ENCODE measurements around the gene C17orf107.
A peak's percentile ranks its signal among the peaks of the same experiment; 100 is the strongest.

The C17orf107 gene

DNA sequence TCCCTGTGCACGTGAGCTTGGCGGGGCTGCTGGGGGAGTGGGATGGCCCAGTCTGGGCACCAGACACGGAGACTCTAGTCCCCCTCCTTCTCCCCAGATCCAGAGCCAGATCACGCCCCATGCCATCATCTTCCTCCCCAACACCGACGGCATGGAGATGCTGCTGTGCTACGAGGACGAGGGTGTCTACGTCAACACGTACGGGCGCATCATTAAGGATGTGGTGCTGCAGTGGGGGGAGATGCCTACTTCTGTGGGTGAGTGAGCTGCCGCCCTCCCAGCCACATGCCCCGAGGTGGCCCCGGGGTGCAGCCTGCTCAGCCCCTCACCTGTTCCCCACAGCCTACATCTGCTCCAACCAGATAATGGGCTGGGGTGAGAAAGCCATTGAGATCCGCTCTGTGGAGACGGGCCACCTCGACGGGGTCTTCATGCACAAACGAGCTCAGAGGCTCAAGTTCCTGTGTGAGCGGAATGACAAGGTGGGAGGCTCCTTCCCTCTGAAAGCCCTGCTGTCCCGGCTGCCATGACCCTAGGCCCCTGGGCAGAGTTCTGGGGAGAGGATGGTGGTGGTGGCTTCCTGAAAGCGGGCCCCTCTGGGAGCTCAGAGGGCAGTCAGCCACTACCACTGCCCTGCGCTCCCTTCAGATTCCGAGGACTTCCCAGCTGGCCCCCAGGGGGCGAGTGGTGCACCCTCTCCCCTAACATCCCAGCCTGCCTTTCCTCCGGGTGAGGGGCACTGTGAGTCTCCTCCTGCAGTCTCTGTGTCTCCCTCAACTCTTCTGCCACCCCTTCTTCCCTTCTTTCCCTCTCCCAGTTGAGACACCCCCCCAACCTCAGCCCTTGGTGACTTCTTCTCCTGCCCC, 2.8 kb upstream of the C17orf107 start:
- TF ChIP-seq, protein P1, sequence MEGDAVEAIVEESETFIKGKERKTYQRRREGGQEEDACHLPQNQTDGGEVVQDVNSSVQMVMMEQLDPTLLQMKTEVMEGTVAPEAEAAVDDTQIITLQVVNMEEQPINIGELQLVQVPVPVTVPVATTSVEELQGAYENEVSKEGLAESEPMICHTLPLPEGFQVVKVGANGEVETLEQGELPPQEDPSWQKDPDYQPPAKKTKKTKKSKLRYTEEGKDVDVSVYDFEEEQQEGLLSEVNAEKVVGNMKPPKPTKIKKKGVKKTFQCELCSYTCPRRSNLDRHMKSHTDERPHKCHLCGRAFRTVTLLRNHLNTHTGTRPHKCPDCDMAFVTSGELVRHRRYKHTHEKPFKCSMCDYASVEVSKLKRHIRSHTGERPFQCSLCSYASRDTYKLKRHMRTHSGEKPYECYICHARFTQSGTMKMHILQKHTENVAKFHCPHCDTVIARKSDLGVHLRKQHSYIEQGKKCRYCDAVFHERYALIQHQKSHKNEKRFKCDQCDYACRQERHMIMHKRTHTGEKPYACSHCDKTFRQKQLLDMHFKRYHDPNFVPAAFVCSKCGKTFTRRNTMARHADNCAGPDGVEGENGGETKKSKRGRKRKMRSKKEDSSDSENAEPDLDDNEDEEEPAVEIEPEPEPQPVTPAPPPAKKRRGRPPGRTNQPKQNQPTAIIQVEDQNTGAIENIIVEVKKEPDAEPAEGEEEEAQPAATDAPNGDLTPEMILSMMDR (IDR thresholded peaks at IDR 0.05; ENCODE audit: low read depth, low read length) = no peak
- no peak overlapping the region for H3K4me3 ChIP-seq (replicated peaks in 1 of 2; ENCODE audit: low read depth in 2 of 2, low read length in 2 of 2)
- no peak for DNase-seq (ENCODE audit: low read depth in 2 of 2)

DNA sequence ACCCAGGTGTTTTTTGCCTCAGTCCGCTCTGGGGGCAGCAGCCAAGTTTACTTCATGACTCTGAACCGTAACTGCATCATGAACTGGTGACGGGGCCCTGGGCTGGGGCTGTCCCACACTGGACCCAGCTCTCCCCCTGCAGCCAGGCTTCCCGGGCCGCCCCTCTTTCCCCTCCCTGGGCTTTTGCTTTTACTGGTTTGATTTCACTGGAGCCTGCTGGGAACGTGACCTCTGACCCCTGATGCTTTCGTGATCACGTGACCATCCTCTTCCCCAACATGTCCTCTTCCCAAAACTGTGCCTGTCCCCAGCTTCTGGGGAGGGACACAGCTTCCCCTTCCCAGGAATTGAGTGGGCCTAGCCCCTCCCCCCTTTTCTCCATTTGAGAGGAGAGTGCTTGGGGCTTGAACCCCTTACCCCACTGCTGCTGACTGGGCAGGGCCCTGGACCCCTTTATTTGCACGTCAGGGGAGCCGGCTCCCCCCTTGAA, 2.1 kb upstream of the C17orf107 start:
- no peak for DNase-seq (ENCODE audit: low read depth in 2 of 2)
- no peak overlapping the region for H3K4me3 ChIP-seq (replicated peaks in 1 of 2; ENCODE audit: low read depth in 2 of 2, low read length in 2 of 2)
- TF ChIP-seq, protein P1 (IDR thresholded peaks at IDR 0.05; ENCODE audit: low read depth, low read length) = no peak

DNA sequence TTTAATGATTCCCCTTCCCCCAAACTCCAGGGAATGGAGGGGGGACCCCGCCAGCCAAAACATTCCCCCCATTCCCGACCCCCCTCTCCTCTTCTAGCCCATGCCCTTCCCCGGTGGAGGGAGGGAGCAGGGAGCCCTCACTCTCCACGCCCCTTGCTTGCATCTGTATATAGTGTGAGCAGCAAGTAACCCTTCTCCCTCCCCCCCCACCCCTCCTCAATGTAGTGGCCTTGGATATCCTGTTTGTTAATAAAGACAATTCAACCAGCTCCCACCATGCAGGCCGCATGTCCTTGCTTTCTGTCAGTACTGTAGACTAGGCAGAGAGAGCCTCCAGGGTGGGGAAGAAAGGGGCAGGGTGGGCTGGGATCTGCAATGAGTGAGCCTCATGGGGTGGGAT, 1.6 kb upstream of the C17orf107 start:
- TF ChIP-seq, protein P1 (IDR thresholded peaks at IDR 0.05; ENCODE audit: low read depth, low read length) = no peak
- H3K4me3 ChIP-seq (replicated peaks in 1 of 2; ENCODE audit: low read depth in 2 of 2, low read length in 2 of 2) = no peak overlapping the region
- no peak for DNase-seq (ENCODE audit: low read depth in 2 of 2)

DNA sequence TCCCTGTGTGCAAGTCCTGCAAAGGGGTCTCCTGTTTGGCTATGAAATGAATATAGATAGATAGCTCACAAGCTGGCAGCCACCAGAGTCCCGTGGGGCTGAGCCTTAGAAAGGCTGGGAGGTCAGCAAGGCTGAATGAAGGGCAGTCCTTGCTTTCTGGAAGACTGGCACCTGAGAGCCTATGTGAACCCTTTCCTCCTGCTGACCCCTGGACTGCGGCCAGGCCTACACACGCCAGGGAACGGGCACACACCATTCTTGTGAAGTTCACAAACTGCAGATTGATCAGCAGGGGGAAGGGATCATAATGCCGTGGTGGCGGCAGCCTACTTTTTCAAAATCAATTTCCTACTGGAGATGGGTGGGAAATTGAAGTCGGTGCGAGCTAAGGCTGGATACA, 985 bp upstream of the C17orf107 start:
- TF ChIP-seq, protein P1 (IDR thresholded peaks at IDR 0.05; ENCODE audit: low read depth, low read length) = no peak
- no peak overlapping the region for H3K4me3 ChIP-seq (replicated peaks in 1 of 2; ENCODE audit: low read depth in 2 of 2, low read length in 2 of 2)

DNA sequence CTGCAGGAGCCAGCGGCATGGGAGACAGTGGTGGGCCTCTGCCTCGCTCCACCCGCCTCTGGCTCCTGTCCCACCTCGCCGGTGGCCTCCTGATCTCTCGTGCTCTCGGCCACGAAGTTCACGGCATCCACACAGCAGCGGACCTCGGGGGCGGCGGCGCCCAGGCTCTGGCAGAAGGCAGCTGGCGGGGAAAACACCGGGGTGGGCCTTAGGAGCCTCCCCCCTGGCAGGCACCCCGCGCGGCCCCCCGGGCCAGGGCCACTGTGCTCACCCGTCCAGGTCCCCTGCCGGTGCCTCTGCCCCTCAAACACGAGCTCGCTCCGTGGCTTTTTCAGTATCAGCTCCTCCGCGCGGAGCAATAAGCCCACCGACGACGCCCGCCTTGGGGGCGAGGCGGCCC, 409 bp upstream of the C17orf107 start:
- TF ChIP-seq, protein P1 (IDR thresholded peaks at IDR 0.05; ENCODE audit: low read depth, low read length) = no peak
- peak overlapping the region; percentile 54 for H3K4me3 ChIP-seq (replicated peaks in 1 of 2; ENCODE audit: low read depth in 2 of 2, low read length in 2 of 2)
- DNase-seq (ENCODE audit: low read depth in 2 of 2) = no peak

More for the DNA sequence above, 985 bp upstream of the C17orf107 start:
- no peak for DNase-seq (ENCODE audit: low read depth in 2 of 2)

DNA sequence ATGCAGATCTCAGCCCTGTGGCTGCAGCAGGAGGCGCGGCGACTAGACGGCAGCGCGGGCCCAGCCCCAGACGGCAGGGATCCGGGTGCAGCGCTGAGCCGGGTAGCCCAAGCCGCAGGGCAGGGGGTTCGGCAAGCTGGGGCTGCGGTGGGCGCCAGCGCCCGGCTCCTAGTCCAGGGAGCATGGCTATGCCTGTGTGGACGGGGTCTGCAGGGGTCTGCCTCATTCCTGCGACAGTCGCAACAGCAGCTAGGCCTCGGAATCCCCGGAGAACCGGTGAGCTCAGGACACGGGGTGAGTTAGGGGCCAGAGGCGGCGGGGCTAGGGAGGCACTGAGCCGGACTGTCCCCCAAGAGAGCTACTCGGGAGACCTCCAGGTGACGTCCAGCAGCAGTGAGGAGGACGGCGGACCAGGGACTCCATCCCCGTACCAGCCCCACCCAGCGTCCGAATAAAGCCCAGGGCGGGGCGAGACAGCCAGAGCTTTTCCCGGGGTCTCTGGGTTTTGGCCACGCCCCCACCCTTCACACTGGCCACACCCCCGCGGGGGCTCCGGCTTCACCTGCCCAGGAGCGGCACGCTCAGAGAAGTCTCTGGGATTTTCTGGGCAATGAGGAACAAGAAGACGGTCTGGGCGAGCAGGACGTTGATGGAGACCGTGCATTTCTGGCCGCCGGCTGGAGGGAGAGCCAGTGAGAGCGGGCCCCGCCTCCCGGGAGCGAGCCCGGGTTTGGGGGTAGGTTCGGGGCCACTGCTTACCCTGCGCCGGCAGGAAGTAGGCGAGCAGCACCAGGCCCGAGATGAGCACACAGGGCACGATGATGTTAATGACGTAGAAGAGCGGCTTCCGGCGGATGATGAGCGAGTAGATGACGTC, 1.1 kb downstream of the C17orf107 start:
- H3K4me3 ChIP-seq (replicated peaks in 1 of 2; ENCODE audit: low read depth in 2 of 2, low read length in 2 of 2) = peak overlapping the region in 1 of 2 donors; percentile 54
- DNase-seq (ENCODE audit: low read depth in 2 of 2) = no peak
- TF ChIP-seq, protein P1 (IDR thresholded peaks at IDR 0.05; ENCODE audit: low read depth, low read length) = no peak
